ENCODE results near the gene HRH3.
A peak's percentile ranks its signal among the peaks of the same experiment; 100 is the strongest.

Gene HRH3

DNA sequence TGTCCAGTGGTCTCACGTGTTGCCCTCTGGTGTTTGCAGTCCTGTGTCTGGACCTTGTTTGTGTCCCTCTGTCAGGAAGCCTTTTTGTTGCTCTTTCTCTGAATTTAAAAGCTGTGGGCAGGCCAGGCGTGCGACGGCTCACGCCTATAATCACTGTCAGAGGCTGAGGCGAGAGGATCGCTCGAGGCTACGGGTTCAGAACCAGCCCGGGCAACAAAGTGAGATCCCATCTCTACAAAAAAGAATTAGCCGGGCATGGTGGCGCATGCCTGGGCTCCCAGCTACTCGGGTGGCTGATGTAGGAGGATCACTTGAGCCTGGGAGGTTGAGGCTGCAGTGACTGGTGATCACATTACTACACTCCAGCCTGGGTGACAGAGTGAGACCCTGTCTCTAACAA, 46.8 kb upstream of the HRH3 start:
- Histone ChIP-seq H3K9me3 (no peaks in the 10 kb centered on the region), H3K36me3 (peaks cover 89% of the 10 kb centered on the region), H3K27ac (no peak overlapping the region), H3K4me1 (ENCODE audit: control insufficient read depth in 1 of 2, insufficient read depth in 1 of 2, low read depth in 1 of 2, low read length in 1 of 2) (no peaks in the 10 kb centered on the region), H3K4me3 (ENCODE audit: low read depth in 1 of 2, low read length in 1 of 2) (no peak overlapping the region), H3K27me3 (no peaks in the 10 kb centered on the region)
- TF ChIP-seq, protein P1, sequence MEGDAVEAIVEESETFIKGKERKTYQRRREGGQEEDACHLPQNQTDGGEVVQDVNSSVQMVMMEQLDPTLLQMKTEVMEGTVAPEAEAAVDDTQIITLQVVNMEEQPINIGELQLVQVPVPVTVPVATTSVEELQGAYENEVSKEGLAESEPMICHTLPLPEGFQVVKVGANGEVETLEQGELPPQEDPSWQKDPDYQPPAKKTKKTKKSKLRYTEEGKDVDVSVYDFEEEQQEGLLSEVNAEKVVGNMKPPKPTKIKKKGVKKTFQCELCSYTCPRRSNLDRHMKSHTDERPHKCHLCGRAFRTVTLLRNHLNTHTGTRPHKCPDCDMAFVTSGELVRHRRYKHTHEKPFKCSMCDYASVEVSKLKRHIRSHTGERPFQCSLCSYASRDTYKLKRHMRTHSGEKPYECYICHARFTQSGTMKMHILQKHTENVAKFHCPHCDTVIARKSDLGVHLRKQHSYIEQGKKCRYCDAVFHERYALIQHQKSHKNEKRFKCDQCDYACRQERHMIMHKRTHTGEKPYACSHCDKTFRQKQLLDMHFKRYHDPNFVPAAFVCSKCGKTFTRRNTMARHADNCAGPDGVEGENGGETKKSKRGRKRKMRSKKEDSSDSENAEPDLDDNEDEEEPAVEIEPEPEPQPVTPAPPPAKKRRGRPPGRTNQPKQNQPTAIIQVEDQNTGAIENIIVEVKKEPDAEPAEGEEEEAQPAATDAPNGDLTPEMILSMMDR (IDR thresholded peaks at IDR 0.05), result no peak

DNA sequence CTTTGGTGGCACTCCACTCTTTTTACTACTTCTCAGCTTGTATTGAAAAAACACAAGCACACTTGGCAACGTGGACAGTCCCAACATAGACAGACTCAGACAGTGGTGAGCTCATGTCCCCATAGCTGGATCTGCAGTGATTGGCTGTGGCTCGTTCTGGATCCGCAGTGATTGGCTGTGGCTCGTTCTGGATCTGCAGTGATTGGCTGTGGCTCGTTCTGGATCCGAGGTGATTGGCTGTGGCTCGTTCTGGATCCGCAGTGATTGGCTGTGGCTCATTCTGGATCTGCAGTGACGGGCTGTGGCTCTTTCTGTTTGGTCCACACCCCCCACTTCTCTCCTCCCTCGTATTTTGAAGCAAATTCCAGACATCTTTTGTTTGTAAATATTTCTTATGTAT, 46.3 kb upstream of the HRH3 start:
- no peak overlapping the region for H3K4me3 ChIP-seq (ENCODE audit: low read depth in 1 of 2, low read length in 1 of 2)
- peak overlapping the region; percentile 7 for H3K27ac ChIP-seq
- H3K27me3 ChIP-seq, result no peaks in the 10 kb centered on the region
- H3K4me1 ChIP-seq (ENCODE audit: control insufficient read depth in 1 of 2, insufficient read depth in 1 of 2, low read depth in 1 of 2, low read length in 1 of 2), result no peaks in the 10 kb centered on the region
- H3K36me3 ChIP-seq, result peaks cover 89% of the 10 kb centered on the region
- TF ChIP-seq, protein P1 (IDR thresholded peaks at IDR 0.05), result no peak
- H3K9me3 ChIP-seq, result no peaks in the 10 kb centered on the region

DNA sequence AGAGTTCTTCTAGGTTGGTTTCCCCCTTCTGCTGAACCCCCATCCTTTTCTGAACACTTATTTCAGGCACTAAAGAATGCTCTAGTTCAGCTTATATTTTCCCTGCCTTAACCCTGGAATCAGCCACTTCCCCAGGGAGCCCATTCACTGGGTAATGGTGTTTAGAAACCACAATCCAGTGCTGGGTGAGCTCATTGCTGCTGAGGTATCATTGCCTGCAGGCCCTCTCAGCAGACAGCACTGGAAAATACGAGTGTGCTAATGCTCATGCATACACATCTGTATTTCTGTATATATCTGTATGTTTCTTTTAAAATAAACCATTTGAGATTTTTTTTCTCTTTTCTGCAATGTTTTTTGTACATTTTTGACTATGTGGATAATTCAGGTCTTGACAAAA, 45.3 kb upstream of the HRH3 start:
- H3K36me3 ChIP-seq, result peaks cover 94% of the 10 kb centered on the region
- no peaks in the 10 kb centered on the region for H3K9me3 ChIP-seq

DNA sequence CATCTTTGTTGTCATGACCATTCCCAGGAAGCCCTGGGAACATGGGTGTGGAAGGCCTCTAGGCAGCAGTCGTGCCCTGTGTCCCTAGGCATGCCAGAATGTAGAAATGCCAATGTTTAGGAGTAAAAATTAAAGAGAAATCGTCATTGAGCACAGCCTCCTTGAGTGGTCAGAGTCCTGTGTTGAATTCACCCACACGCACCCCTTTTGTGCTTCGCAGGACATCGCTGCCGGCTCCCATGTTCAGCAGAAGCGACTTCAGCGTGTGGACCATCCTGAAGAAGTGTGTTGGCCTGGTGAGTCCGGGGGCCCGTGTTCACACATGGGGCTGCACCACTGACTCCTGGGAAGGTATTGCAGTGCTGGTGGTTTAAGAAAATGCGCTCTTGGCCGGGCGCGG, 43.3 kb upstream of the HRH3 start:
- peaks cover 96% of the 10 kb centered on the region for H3K36me3 ChIP-seq
- TF ChIP-seq, protein P1 (IDR thresholded peaks at IDR 0.05), result no peak
- no peak overlapping the region for H3K4me3 ChIP-seq (ENCODE audit: low read depth in 1 of 2, low read length in 1 of 2)
- no peaks in the 10 kb centered on the region for H3K27me3 ChIP-seq
- H3K4me1 ChIP-seq (ENCODE audit: control insufficient read depth in 1 of 2, insufficient read depth in 1 of 2, low read depth in 1 of 2, low read length in 1 of 2), result no peaks in the 10 kb centered on the region
- H3K9me3 ChIP-seq, result no peaks in the 10 kb centered on the region
- H3K27ac ChIP-seq, result no peak overlapping the region

More for the DNA sequence above, 45.3 kb upstream of the HRH3 start:
- TF ChIP-seq, protein P1 (IDR thresholded peaks at IDR 0.05), result no peak
- H3K4me1 ChIP-seq (ENCODE audit: control insufficient read depth in 1 of 2, insufficient read depth in 1 of 2, low read depth in 1 of 2, low read length in 1 of 2), result no peaks in the 10 kb centered on the region
- H3K4me3 ChIP-seq (ENCODE audit: low read depth in 1 of 2, low read length in 1 of 2), result no peak overlapping the region
- H3K27ac ChIP-seq, result peak overlapping the region; percentile 7
- no peaks in the 10 kb centered on the region for H3K27me3 ChIP-seq

DNA sequence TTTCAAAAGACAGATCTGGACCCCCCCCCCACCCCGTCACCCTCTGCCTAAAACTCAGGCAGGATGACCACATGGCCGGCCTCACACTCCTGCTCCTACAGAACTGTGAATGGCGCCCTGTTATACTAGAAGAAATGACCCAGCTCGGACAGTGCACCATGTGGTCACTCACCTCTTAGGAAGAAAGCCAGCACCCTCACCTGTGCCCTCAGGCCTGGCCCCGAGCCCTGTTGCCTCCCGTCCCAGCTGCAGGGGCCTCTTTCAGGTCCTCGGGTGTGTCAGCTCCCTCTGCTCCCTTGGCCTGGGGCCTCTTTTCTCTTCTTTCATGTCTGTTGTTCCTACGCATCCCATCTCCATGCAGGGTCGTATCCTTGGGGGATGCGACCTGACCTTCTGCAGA, 42.0 kb upstream of the HRH3 start:
- H3K36me3 ChIP-seq, result peaks cover 100% of the 10 kb centered on the region
- no peaks in the 10 kb centered on the region for H3K27me3 ChIP-seq
- H3K4me1 ChIP-seq (ENCODE audit: control insufficient read depth in 1 of 2, insufficient read depth in 1 of 2, low read depth in 1 of 2, low read length in 1 of 2), result no peaks in the 10 kb centered on the region
- TF ChIP-seq, protein P1 (IDR thresholded peaks at IDR 0.05), result no peak
- H3K4me3 ChIP-seq (ENCODE audit: low read depth in 1 of 2, low read length in 1 of 2), result no peak overlapping the region
- no peak overlapping the region for H3K27ac ChIP-seq
- H3K9me3 ChIP-seq, result no peaks in the 10 kb centered on the region

DNA sequence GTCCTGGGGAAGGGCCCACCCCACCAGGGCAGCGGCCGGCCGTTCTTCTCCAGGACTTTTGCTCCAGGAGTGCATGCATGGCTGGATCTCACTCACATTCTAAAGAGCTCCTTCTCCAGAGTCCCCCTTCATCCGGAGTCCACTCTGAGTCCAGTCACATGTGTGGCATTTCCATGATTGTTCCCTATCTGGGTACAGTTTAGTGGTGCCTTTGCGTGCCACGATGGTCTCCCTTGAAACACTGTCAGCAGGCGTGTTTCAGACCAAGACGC, 39.2 kb upstream of the HRH3 start:
- Histone ChIP-seq H3K27ac (no peak overlapping the region), H3K9me3 (no peaks in the 10 kb centered on the region), H3K4me1 (ENCODE audit: control insufficient read depth in 1 of 2, insufficient read depth in 1 of 2, low read depth in 1 of 2, low read length in 1 of 2) (no peaks in the 10 kb centered on the region), H3K4me3 (ENCODE audit: low read depth in 1 of 2, low read length in 1 of 2) (no peak overlapping the region), H3K27me3 (no peaks in the 10 kb centered on the region), H3K36me3 (peaks cover 95% of the 10 kb centered on the region)
- TF ChIP-seq, protein P1 (IDR thresholded peaks at IDR 0.05), result no peak
